HG02623 (cell line): Measurements from ENCODE around the gene SH3BP2.

Experiments
- ATAC-seq: cut with Tn5 transposase; IDR thresholded peaks from one replicate; pipeline ENCODE4 v1.9.1; 2021; ENCODE audit warnings: moderate library complexity; ENCODE audit not compliant: unreplicated experiment

Gene SH3BP2

DNA sequence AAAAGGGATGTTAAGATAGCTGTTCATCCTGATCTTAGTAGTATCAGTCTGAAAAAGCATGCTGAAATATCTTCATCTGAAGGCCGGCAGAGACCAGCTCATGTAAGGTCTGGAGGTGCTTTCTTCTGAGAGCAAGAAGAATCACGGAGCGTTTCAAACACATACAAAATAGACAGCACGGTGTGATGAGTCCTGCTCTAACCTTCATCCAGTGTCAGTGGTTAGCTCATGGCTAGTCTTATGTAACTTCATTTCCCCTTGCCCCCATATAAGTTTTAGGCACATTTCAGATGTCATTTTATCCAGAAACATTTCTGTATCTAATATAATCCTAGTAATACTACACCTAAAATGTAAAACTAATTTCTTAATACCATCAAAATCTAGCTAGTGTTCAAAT is 78.6 kb downstream of the SH3BP2 start:
- no peak for ATAC-seq

DNA sequence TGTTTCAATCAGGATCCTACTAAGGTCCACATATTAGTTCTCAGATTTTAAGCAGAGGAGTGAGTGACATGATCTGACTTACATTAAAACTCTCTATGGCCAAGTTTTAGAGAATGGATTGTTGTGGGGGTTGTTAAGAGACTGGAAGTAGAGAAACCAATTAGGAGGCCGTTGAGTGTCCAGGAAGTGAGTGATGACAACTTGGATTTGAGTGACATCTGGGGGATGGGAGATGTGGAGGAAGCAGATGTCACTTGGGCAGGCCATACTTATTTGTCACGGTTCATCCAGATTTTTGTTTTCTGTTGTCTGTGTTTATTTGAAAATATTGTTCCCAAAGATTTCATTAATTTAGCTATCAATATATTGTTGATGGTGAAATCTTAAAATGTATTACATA is 79.0 kb downstream of the SH3BP2 start:
- no peak for ATAC-seq

DNA sequence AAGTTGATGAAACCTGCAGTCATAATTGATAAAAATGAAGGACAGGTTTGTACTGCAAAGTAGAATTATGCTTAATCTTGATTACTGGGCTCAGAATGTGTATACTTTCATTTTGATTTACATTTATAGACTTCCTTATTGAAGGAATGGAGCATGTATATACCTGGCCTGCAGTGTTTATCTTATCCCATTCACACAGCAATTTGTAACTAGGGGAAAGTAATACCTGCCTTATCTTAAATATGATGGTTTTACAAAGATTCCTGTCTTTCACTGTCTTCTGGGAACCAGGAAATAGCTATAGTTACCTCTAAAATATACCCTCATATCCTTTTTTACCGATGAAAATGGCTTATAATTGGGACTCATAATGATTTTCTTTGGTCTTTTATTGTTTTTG is 80.4 kb downstream of the SH3BP2 start:
- no peak for ATAC-seq

DNA sequence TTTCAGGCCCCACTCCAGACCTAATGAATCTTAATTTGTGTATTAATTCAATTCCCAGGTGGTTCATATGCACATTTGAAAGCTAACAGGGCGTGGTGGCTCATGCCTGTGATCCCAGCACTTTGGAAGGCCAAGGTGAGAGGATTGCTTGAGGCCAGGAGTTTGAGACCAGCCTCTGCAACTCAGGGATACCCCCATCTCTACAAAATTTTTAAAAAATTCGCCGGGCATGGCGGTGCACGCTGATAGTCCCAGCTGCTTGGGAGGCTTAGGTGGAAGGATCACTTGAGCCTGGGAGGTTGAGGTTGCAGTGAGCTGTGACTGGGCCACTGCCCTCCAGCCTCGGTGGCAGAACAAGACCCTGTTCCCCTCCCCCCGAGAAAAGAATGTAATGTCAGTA is 82.0 kb downstream of the SH3BP2 start:
- ATAC-seq = no peak

DNA sequence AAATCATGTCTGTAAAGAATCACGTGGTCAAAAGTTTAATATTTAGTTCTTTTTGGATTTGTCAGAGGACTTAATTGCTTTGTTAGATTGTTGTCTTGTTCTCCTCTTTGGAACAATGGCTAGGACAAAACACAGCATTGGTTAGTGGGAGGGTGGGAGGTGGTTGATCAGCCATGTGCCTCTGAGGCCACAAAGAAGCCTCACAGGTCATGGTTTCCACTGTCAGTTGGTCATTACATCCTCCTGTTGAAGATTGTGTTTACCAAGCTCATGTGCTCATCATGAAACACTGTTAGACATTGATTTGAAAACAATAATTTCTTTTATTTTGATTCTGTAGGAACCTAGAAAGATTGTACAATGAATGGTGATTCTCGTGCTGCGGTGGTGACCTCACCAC is 82.7 kb downstream of the SH3BP2 start:
- ATAC-seq = no peak

DNA sequence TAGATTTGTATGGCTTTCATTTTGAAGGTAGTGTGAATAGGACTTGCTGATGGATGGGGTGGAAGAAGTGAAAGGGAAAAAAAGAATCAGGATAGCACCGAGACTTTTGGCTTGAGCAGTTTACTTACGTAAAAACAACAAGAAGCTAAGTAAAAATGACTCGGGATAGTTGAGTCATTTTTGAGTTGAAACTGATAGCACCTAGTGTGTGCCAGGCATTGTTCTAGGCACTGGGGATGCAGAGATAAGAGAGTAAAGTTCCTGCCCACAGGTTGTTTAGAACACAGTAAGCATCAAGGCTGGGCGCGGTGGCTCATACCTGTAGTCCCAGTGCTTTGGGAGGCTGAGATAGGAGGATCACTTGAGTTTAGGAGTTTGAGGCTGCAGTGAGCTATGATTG is 85.5 kb downstream of the SH3BP2 start:
- ATAC-seq = no peak

DNA sequence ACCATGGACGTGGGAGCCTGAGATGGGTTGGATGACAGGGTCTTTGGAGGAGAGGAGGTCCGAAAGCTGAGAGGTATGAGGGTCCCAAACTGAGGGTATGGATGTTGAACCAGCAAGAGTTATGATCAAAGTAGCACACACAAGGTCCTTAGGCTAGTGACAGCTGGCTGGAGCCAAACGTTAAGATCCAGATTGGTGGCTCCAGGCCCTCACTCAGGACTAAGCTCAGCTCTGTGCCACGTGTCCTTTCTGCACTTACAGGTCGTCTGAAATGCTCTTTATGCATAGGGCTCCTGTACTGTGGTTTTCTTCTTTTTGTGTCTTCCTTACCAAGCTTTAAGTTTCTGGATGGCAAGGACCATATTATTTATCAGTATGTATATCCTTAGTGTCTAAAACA is 86.1 kb downstream of the SH3BP2 start:
- no peak for ATAC-seq

DNA sequence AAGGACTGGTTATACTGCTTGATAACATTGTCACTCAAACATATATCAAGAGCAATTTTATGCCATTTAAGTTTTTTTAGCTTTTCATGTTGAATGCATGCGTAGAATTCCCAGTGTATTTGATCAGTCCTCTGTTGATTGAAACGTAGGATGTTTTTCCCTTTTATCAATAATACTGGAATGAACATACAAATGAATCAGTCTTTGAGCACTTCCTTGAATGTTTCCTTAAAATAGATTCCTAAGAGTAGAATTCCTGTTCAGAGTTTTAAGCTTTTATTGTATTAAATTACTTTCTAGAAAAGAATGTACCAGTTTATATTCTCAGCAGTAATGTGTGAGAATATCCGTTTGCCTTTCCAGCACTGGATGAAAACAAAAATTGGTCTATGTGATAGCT is 88.5 kb downstream of the SH3BP2 start:
- no peak for ATAC-seq

DNA sequence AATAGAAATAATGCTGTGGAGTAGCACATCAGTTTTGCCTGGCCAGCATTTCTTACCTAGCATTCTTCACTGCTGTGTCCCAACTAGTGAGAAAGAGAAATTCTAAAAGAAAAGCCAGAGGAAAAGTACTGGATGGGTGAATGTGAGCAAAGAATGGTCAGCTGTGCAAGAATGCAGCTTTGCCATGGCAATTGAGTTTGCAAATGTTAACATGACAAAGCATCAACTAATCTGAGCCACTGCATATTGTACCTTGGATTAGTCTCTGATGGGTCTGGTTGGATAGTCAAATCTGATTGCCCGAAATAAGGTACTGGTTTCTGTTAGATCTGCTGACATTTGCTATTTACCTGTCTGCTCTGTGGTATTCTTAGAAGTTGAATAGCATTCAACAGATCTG is 89.5 kb downstream of the SH3BP2 start:
- no peak for ATAC-seq

DNA sequence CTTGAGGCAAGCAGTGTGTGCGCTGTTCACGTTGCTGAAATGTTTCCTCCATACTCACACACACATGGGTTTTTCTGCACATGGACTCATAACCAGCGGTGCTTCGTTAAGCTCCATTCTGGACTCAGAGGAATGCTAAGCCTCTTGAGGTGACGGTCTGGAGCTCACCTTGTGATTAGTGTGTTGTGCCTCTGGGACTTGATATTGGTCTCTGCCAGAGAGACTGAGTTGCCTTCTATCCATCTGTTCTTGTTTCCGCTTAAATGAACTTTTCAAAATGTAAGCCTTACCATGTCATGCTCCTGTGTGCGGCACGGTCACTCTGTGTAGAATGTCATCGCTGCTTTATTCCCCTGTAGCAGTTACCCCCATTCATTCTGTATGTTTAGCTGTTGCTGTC is 93.3 kb downstream of the SH3BP2 start:
- no peak for ATAC-seq

DNA sequence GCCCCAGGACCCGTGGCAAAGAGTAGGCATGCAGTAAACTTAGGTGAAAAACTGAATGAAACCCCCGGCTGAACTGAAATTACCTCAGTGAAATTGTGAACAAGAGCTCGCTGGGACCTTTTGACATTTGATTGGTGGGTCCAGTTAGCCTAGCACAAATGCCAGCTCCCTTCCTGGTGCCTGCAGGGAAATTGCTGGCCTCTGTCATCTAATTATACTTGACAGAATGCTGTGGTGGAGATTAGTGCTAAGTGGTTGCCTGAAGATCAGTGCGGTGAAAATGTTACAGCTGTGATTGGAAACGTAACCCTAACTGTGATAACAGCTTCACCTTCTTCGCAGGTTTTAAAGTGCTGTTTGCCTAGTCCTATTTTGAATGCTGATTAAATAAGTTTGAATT is 93.7 kb downstream of the SH3BP2 start:
- no peak for ATAC-seq

DNA sequence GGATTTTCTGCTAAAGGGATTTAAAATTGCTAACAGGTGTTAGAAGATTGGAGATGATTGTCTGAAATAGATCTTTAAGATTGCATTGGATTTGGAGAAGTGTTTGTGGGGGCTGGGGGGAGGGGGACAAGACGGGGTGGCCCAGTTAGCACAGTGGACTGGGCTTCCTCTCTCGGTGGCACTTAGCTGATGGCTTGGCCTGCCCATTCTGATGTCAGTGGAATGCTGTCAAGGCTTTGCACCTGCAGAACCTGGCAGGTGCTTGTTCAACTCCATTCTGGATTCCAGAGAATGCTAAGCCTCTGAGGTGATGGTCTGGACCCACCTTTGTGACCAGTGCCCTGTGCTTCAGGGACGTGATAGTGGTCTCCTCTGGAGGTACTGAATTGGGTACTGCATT is 94.5 kb downstream of the SH3BP2 start:
- ATAC-seq = no peak

DNA sequence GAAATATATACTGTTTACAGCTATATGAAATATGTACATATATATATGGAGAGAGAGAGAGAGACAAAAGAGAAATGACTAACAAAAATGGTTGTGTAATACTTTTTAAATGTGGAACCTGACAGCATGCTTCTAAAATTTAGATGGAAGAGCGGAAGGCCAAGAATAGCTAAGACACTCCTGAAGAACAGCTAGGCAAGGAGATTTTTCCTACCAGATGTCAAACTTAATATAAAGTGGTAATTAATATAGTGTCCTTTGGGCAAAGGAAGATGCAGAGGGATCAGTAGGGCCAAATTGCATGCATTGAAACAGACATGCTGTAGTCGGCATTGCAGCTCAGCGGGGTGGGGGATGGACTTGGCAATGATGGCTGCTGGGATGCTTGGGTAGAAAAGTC is 96.0 kb downstream of the SH3BP2 start:
- ATAC-seq = no peak
